Measurements from ENCODE around the gene MAP3K1. TPM values are rescaled to one million over a fixed set of nuclear protein-coding genes. Genes with fewer than 3 reads are reported as not detected.

MAP3K1 gene
- total RNA-seq, 8 experiments from 2014 or later: 5.8 to 12.9 (median 8.5) TPM

GRCh38 chr5:56934325-56934724 lies 119.0 kb downstream of the MAP3K1 start:
- no peaks in the 10 kb centered on the region for H3K4me1 ChIP-seq (replicated peaks in 1 of 2)
- no peak for ATAC-seq (replicated peaks in 6 of 8)
- H3K27ac ChIP-seq: no peak overlapping the region
- H3K4me3 ChIP-seq: no peak overlapping the region
- WGBS, 10 experiments: 0 to 100% (median 94%) methylated on average over 1 of the region's 1 CpG; no CpG with 5 or more reads in 4 of the 10 experiments
- in situ Hi-C loops (cut with MboI; ENCODE audit: low pct_unique_long_range_greater_than_20kb in 2 of 9, low sequenced_read_pairs in 9 of 9, unreplicated experiment in 9 of 9): loop anchor here in 1 of 9 experiments (25.0 kb wide), 1 partner anchor 153 kb away; no protein-coding TSS in a partner anchor

DNA sequence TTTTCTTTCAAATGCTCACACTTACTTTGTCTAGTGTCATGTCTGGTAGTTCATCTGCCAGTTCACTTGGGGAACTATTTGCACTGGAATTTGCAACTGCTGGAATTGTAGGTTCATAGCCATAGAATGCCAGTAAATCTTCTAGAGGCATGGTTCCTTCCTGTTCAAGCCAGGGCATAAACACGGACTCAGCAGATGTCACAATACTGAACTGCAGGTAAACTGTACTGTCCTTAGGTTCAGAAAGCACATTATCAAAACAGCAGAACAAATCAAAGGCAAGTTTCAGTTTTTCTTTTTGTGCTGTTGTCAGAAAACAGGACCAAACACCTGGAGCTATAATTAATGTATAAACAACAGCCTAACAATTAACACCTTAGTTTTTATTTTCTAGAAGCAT lies 123.5 kb downstream of the MAP3K1 start:
- no peak overlapping the region for H3K4me3 ChIP-seq
- H3K4me1 ChIP-seq (replicated peaks in 1 of 2): no peaks in the 10 kb centered on the region
- no peak for ATAC-seq (replicated peaks in 6 of 8)
- in situ Hi-C loops (cut with MboI; ENCODE audit: low pct_unique_long_range_greater_than_20kb in 2 of 9, low sequenced_read_pairs in 9 of 9, unreplicated experiment in 9 of 9): loop anchor here in 1 of 9 experiments (25.0 kb wide), 1 partner anchor 148 kb away; no protein-coding TSS in a partner anchor
- WGBS, 10 experiments: 40 to 100% (median 86%) methylated on average over 1 of the region's 1 CpG; no CpG with 5 or more reads in 3 of the 10 experiments
- H3K27ac ChIP-seq: no peak overlapping the region

DNA sequence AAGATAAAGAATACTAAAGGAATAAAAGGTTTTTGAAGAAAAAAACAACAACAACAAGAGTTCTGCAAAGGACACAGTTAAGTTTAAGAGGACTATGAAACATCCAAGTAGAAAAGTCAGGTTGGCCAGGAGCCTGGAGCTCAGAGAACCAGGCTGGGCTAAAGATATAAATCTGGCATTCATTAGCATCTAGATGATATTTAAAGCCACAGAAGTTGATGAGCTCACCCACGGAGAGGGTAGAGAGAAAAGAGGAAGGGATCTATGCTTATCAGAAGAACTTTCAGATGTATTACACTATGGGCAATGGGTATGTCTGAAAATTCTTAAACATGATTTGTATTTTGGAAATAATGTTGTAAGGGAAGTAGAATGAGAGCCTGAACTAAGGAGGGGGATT lies 126.6 kb downstream of the MAP3K1 start:
- in situ Hi-C loops (cut with MboI; ENCODE audit: low pct_unique_long_range_greater_than_20kb in 2 of 9, low sequenced_read_pairs in 9 of 9, unreplicated experiment in 9 of 9): loop anchor here in 1 of 9 experiments (25.0 kb wide), 1 partner anchor 145 kb away; no protein-coding TSS in a partner anchor
- H3K27ac ChIP-seq: no peak overlapping the region
- peak in 3 of 8 experiments; percentile 72 to 96 (median 89) for ATAC-seq (replicated peaks in 6 of 8)
- H3K4me3 ChIP-seq: no peak overlapping the region
- no peaks in the 10 kb centered on the region for H3K4me1 ChIP-seq (replicated peaks in 1 of 2)
- whole genome bisulfite sequencing, 10 experiments: 0 to 100% (median 86%) methylated on average over 1 of the region's 1 CpG; no CpG with 5 or more reads in 3 of the 10 experiments

Other genes starting within 250 kb of the MAP3K1 start
- gene SETD9, start 94.0 kb downstream of the MAP3K1 start, total RNA-seq: 10 to 100 TPM in 4 of 8 experiments, 1 to 10 TPM in 4; 6.7 to 23.8 (median 11.2) TPM
- 10 to 100 TPM; 17.3 to 24.5 (median 22.0) TPM for gene MIER3, start 136.6 kb downstream of the MAP3K1 start, total RNA-seq